ENCODE results near the gene MCTP2. TPM values are rescaled to one million over a fixed set of nuclear protein-coding genes. Genes with fewer than 3 reads are reported as not detected.
A peak's percentile ranks its signal among the peaks of the same experiment; 100 is the strongest.

Gene MCTP2
- total and polyA plus RNA-seq, 2 of the 13 experiments (the other 11 are each of a cell fraction or from before 2014, with no cell fraction given) = 5.1 to 8.6 TPM

- TF ChIP-seq JUN (CRISPR knock-in tag; IDR thresholded peaks at IDR 0.05) = no peak
- no peak for TF ChIP-seq ZNF703 (CRISPR knock-in tag; IDR thresholded peaks at IDR 0.05; ENCODE audit: borderline replicate concordance)
- no peak for TF ChIP-seq REL (CRISPR knock-in tag; conservative IDR thresholded peaks at IDR 0.05)
- TF ChIP-seq ZNF337 (CRISPR knock-in tag; IDR thresholded peaks at IDR 0.05; ENCODE audit: borderline replicate concordance, low read depth) = no peak
- TF ChIP-seq ZNF746 (CRISPR knock-in tag; IDR thresholded peaks at IDR 0.05) = no peak
- TF ChIP-seq REPIN1 (CRISPR knock-in tag; IDR thresholded peaks at IDR 0.05; ENCODE audit: borderline replicate concordance, low read depth) = no peak
- TF ChIP-seq ZNF816 (CRISPR knock-in tag; IDR thresholded peaks at IDR 0.05; ENCODE audit: borderline replicate concordance) = no peak
- TF ChIP-seq PRDM15 (CRISPR knock-in tag; IDR thresholded peaks at IDR 0.05) = no peak
- no peak for TF ChIP-seq ZBTB26 (CRISPR knock-in tag; IDR thresholded peaks at IDR 0.05; ENCODE audit: borderline replicate concordance)
- no peak for TF ChIP-seq FOXM1 (CRISPR knock-in tag; IDR thresholded peaks at IDR 0.05)
- TF ChIP-seq CBFB (CRISPR knock-in tag; IDR thresholded peaks at IDR 0.05) = no peak
- no peak for TF ChIP-seq ZNF296 (CRISPR knock-in tag; conservative IDR thresholded peaks at IDR 0.05)
- TF ChIP-seq ZNF501 (CRISPR knock-in tag; IDR thresholded peaks at IDR 0.05) = 0 out of 2 replicates have a peak, but pooled peaks have one; percentile 13
Observed at GRCh38 chr15:94324117-94324826, 92.9 kb downstream of the MCTP2 start (continued).

All from HepG2 (cell line).